Measurements from ENCODE around the gene DNAH8. TPM values are rescaled to one million over a fixed set of nuclear protein-coding genes. Genes with fewer than 3 reads are reported as not detected.

DNAH8 gene
- total and polyA plus RNA-seq, 2 experiments from 2014 or later = 0.03 to 0.15 TPM

DNA sequence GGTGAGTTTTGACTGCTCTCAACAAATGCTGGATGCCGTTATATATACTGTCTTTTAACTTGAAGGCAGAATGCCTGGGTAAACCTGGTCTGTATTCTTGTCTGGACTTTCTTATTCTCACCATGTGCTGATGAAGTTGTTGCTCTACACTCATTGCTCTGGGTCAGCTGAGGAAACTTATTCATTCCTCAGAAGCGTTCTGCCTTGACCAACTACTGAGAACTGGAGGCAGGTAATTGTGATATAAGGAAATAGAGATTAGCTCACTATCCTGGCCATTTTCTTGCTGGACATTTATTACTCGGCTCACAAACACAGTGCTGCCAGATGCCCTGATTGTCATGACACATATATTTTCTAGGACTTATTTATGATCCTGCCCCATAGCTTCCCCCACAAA, 103.6 kb downstream of the DNAH8 start:
- H3K9me3 ChIP-seq (ENCODE audit: low read depth) = no peaks in the 10 kb centered on the region
- 49% methylated on average over 3 of the region's 3 CpGs for WGBS (ENCODE audit: low lambda C conversion rate, missing lambda C conversion rate)
- no peak overlapping the region for H3K27ac ChIP-seq
- H3K4me1 ChIP-seq (ENCODE audit: insufficient read depth) = no peaks in the 10 kb centered on the region
- H3K79me2 ChIP-seq = no peaks in the 10 kb centered on the region
- H4K20me1 ChIP-seq (ENCODE audit: insufficient read depth, poor library complexity, severe bottlenecking) = no peaks in the 10 kb centered on the region
- H3K27me3 ChIP-seq = no peaks in the 10 kb centered on the region
- no peak overlapping the region for H3K4me3 ChIP-seq
- TF ChIP-seq EZH2phosphoT487 (IDR thresholded peaks at IDR 0.05; ENCODE audit: low read depth, severe bottlenecking, unreplicated experiment) = no peak
- TF ChIP-seq, protein P1, sequence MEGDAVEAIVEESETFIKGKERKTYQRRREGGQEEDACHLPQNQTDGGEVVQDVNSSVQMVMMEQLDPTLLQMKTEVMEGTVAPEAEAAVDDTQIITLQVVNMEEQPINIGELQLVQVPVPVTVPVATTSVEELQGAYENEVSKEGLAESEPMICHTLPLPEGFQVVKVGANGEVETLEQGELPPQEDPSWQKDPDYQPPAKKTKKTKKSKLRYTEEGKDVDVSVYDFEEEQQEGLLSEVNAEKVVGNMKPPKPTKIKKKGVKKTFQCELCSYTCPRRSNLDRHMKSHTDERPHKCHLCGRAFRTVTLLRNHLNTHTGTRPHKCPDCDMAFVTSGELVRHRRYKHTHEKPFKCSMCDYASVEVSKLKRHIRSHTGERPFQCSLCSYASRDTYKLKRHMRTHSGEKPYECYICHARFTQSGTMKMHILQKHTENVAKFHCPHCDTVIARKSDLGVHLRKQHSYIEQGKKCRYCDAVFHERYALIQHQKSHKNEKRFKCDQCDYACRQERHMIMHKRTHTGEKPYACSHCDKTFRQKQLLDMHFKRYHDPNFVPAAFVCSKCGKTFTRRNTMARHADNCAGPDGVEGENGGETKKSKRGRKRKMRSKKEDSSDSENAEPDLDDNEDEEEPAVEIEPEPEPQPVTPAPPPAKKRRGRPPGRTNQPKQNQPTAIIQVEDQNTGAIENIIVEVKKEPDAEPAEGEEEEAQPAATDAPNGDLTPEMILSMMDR (IDR thresholded peaks at IDR 0.05; ENCODE audit: poor library complexity) = no peak
- no peak for TF ChIP-seq EZH2 (IDR thresholded peaks at IDR 0.05; ENCODE audit: borderline replicate concordance)
- no peaks in the 10 kb centered on the region for H3K9me2 ChIP-seq (replicated peaks; ENCODE audit: insufficient read depth)
- DNase-seq (ENCODE audit: low spot score) = no peak
- no peak overlapping the region for H3K4me2 ChIP-seq
- H3K36me3 ChIP-seq (replicated peaks; ENCODE audit: insufficient read depth, low read depth) = no peaks in the 10 kb centered on the region
- no peak overlapping the region for H2AFZ ChIP-seq

DNA sequence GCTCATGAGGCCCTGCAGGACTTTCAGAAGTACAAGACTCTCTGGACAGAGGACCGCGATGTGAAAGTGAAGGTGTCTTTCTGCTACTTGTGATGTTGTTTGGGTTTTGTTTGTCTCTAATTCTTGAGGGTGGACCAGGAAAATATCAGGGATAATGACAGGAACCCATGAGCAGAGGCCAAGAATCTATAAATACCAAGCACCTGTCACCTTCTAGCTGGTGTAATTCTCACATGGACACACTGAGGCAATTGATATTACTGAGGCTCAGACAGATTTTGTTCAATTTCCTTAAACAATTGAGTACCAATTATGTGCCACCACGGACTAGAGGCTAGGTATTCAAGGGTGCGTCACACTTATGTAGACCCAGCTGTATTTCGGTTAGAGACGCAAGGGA, 107.9 kb downstream of the DNAH8 start:
- Histone ChIP-seq H3K9me3 (ENCODE audit: low read depth) (no peaks in the 10 kb centered on the region), H3K27me3 (no peaks in the 10 kb centered on the region), H3K4me3 (no peak overlapping the region), H2AFZ (no peak overlapping the region), H3K27ac (no peak overlapping the region), H3K36me3 (replicated peaks; ENCODE audit: insufficient read depth, low read depth) (no peaks in the 10 kb centered on the region), H3K4me1 (ENCODE audit: insufficient read depth) (no peaks in the 10 kb centered on the region), H3K4me2 (no peak overlapping the region), H3K79me2 (no peaks in the 10 kb centered on the region), H4K20me1 (ENCODE audit: insufficient read depth, poor library complexity, severe bottlenecking) (no peaks in the 10 kb centered on the region), H3K9me2 (replicated peaks; ENCODE audit: insufficient read depth) (no peaks in the 10 kb centered on the region)
- 93% methylated on average over 6 of the region's 6 CpGs for WGBS (ENCODE audit: low lambda C conversion rate, missing lambda C conversion rate)
- DNase-seq (ENCODE audit: low spot score) = no peak
- TF ChIP-seq, protein P1 (IDR thresholded peaks at IDR 0.05; ENCODE audit: poor library complexity) = no peak
- TF ChIP-seq EZH2phosphoT487 (IDR thresholded peaks at IDR 0.05; ENCODE audit: low read depth, severe bottlenecking, unreplicated experiment) (no peak), EZH2 (IDR thresholded peaks at IDR 0.05; ENCODE audit: borderline replicate concordance) (no peak)

DNA sequence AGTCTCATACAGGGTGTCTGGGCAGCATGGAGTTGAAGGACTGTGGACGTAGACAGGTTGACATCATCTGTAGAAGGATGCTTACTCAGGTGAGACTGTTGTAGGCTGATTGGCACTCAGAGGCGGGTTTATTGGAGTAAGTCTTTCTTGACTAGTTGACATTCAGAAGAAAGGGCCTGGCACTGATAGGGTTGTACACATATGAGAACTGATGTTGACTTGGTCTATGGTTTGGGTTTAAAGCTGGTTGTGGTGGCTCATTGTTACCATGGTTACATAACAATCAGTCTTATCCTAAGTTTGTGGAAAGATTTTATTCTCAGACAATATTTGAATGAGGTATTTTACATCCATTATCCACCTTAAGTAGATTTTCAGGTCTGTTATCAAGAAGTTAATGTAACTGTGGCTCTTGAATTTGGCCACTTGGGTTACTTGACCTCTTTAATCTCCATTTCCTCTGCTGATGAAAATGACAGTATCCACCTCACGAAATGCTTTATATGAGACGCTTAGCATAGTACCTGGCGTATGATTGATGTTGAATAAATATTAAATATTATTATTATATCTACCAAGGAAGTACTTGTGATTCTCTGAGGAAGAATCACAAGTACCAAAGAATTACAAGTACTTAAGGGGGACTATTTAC, 109.3 kb downstream of the DNAH8 start:
- DNase-seq (ENCODE audit: low spot score) = no peak
- no peaks in the 10 kb centered on the region for H3K27me3 ChIP-seq
- 93% methylated on average over 5 of the region's 5 CpGs for WGBS (ENCODE audit: low lambda C conversion rate, missing lambda C conversion rate)

More for the DNA sequence above, 109.3 kb downstream of the DNAH8 start:
- H4K20me1 ChIP-seq (ENCODE audit: insufficient read depth, poor library complexity, severe bottlenecking) = no peaks in the 10 kb centered on the region
- no peaks in the 10 kb centered on the region for H3K79me2 ChIP-seq
- no peak overlapping the region for H3K4me3 ChIP-seq
- no peak overlapping the region for H3K27ac ChIP-seq
- no peak overlapping the region for H3K4me2 ChIP-seq
- TF ChIP-seq, protein P1 (IDR thresholded peaks at IDR 0.05; ENCODE audit: poor library complexity) = no peak
- no peak for TF ChIP-seq EZH2 (IDR thresholded peaks at IDR 0.05; ENCODE audit: borderline replicate concordance)
- TF ChIP-seq EZH2phosphoT487 (IDR thresholded peaks at IDR 0.05; ENCODE audit: low read depth, severe bottlenecking, unreplicated experiment) = no peak
- no peaks in the 10 kb centered on the region for H3K36me3 ChIP-seq (replicated peaks; ENCODE audit: insufficient read depth, low read depth)
- no peaks in the 10 kb centered on the region for H3K9me3 ChIP-seq (ENCODE audit: low read depth)
- H2AFZ ChIP-seq = no peak overlapping the region
- H3K9me2 ChIP-seq (replicated peaks; ENCODE audit: insufficient read depth) = no peaks in the 10 kb centered on the region
- H3K4me1 ChIP-seq (ENCODE audit: insufficient read depth) = no peaks in the 10 kb centered on the region
